BE2C (cell line): Measurements from ENCODE around the gene NHSL1.

Source experiments
- DNase-seq: peaks from one replicate; pipeline ENCODE4 v3.0.0-alpha.2; 2020
- H3K27me3 ChIP-seq: fragments of 250-450 bp; sonication (Bioruptor Pico); 2 replicates; pipeline ENCODE4 v1.5.1; 2020; ENCODE audit warnings: mild to moderate bottlenecking
- H3K36me3 ChIP-seq: fragments of 250-450 bp; sonication (Bioruptor Pico); 2 replicates; pipeline ENCODE4 v1.5.1; 2020; ENCODE audit warnings: mild to moderate bottlenecking
- H3K4me1 ChIP-seq: fragments of 250-450 bp; sonication (Bioruptor Pico); 2 replicates; pipeline ENCODE4 v1.5.1; 2020
- H3K4me3 ChIP-seq: 2 replicates; pipeline ENCODE4 v1.5.1; 2011; ENCODE audit warnings: low read depth, low read length
- H3K9me3 ChIP-seq: fragments of 250-450 bp; sonication (Bioruptor Pico); 2 replicates; pipeline ENCODE4 v1.5.1; 2020
- CTCF ChIP-seq: IDR thresholded peaks from 2 replicates; pipeline ENCODE4 v1.5.1; 2012; ENCODE audit warnings: mild to moderate bottlenecking, low read depth, low read length

NHSL1 gene

GRCh38 chr6:138486249-138487101, 12.8 kb downstream of the NHSL1 start:
- TF ChIP-seq CTCF = no peak
- DNase-seq = no peak
- no peaks in the 10 kb centered on the region for H3K4me1 ChIP-seq

GRCh38 chr6:138485586-138486248, 13.6 kb downstream of the NHSL1 start:
- H3K4me3 ChIP-seq = no peak overlapping the region
- no peaks in the 10 kb centered on the region; the same call in 1 of the 2 replicates for H3K9me3 ChIP-seq
- H3K4me1 ChIP-seq = no peaks in the 10 kb centered on the region
- no peak for DNase-seq
- no peak for TF ChIP-seq CTCF
- H3K36me3 ChIP-seq = no peaks in the 10 kb centered on the region
- H3K27me3 ChIP-seq = peaks cover 8% of the 10 kb centered on the region

More at GRCh38 chr6:138486249-138487101, 12.8 kb downstream of the NHSL1 start:
- Histone ChIP-seq H3K9me3 (no peaks in the 10 kb centered on the region; the same call in 1 of the 2 replicates), H3K36me3 (no peaks in the 10 kb centered on the region), H3K27me3 (peaks cover 8% of the 10 kb centered on the region), H3K4me3 (no peak overlapping the region)

GRCh38 chr6:138485005-138485545, 14.2 kb downstream of the NHSL1 start:
- DNase-seq = no peak
- Histone ChIP-seq H3K9me3 (no peaks in the 10 kb centered on the region; the same call in 1 of the 2 replicates), H3K36me3 (no peaks in the 10 kb centered on the region), H3K27me3 (peaks cover 10% of the 10 kb centered on the region), H3K4me1 (no peaks in the 10 kb centered on the region), H3K4me3 (no peak overlapping the region)
- TF ChIP-seq CTCF = no peak

- no peak for DNase-seq
- Histone ChIP-seq H3K36me3 (no peaks in the 10 kb centered on the region), H3K27me3 (peaks cover 11% of the 10 kb centered on the region), H3K4me1 (no peaks in the 10 kb centered on the region), H3K9me3 (no peaks in the 10 kb centered on the region; the same call in 1 of the 2 replicates), H3K4me3 (no peak overlapping the region)
- no peak for TF ChIP-seq CTCF
These were observed 15.1 kb downstream of the NHSL1 start for GRCh38 chr6:138484018-138484731.

GRCh38 chr6:138482816-138483215, 16.5 kb downstream of the NHSL1 start:
- no peak for DNase-seq
- Histone ChIP-seq H3K36me3 (no peaks in the 10 kb centered on the region), H3K4me1 (no peaks in the 10 kb centered on the region), H3K27me3 (peaks cover 16% of the 10 kb centered on the region), H3K9me3 (no peaks in the 10 kb centered on the region; the same call in 1 of the 2 replicates), H3K4me3 (no peak overlapping the region)
- no peak for TF ChIP-seq CTCF
